ENCODE measurements around the gene NEK6.
"Not testable (repeated sequence)": the region's sequence is repeated elsewhere in the genome, so short reads cannot be mapped to it uniquely, and the experiment has no call there.

The NEK6 gene

GRCh38 chr9:124242331-124243194, 15.2 kb upstream of the NEK6 start:
- H3K4me3 ChIP-seq (ENCODE audit: low read depth, low read length), result no peak overlapping the region
- TF ChIP-seq, protein P1, sequence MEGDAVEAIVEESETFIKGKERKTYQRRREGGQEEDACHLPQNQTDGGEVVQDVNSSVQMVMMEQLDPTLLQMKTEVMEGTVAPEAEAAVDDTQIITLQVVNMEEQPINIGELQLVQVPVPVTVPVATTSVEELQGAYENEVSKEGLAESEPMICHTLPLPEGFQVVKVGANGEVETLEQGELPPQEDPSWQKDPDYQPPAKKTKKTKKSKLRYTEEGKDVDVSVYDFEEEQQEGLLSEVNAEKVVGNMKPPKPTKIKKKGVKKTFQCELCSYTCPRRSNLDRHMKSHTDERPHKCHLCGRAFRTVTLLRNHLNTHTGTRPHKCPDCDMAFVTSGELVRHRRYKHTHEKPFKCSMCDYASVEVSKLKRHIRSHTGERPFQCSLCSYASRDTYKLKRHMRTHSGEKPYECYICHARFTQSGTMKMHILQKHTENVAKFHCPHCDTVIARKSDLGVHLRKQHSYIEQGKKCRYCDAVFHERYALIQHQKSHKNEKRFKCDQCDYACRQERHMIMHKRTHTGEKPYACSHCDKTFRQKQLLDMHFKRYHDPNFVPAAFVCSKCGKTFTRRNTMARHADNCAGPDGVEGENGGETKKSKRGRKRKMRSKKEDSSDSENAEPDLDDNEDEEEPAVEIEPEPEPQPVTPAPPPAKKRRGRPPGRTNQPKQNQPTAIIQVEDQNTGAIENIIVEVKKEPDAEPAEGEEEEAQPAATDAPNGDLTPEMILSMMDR (IDR thresholded peaks at IDR 0.05; ENCODE audit: insufficient read depth, low read depth, low read length, missing control alignments), result no peak
- DNase-seq (ENCODE audit: low read depth), result no peak

DNA sequence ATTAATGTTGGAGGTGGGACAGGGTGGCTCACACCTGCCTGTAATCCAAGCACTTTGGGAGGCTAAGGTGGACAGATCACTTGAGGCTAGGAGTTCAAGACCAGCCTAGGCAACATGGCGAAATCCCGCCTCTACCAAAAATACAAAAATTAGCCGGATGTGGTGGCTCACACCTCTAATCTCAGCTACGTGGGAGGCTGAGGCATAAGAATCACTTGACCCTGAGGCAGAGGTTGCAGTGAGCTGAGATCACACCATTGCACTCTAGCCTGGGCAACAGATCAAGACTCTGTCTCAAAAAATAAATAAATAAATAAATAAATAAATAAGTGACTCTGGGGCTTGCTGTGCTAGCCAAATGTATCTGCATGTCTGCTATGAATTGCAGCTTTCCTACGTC, 10.4 kb upstream of the NEK6 start:
- not testable (repeated sequence) for H3K4me3 ChIP-seq (ENCODE audit: low read depth, low read length); DNase-seq (ENCODE audit: low read depth)

GRCh38 chr9:124248066-124248465, 9.7 kb upstream of the NEK6 start:
- no peak for DNase-seq (ENCODE audit: low read depth)
- no peak overlapping the region for H3K4me3 ChIP-seq (ENCODE audit: low read depth, low read length)
- TF ChIP-seq, protein P1 (IDR thresholded peaks at IDR 0.05; ENCODE audit: insufficient read depth, low read depth, low read length, missing control alignments), result no peak

GRCh38 chr9:124248960-124249359, 8.8 kb upstream of the NEK6 start:
- no peak overlapping the region for H3K4me3 ChIP-seq (ENCODE audit: low read depth, low read length)
- TF ChIP-seq, protein P1 (IDR thresholded peaks at IDR 0.05; ENCODE audit: insufficient read depth, low read depth, low read length, missing control alignments), result no peak
- no peak for DNase-seq (ENCODE audit: low read depth)

GRCh38 chr9:124251204-124251603, 6.5 kb upstream of the NEK6 start:
- no peak overlapping the region for H3K4me3 ChIP-seq (ENCODE audit: low read depth, low read length)
- no peak for DNase-seq (ENCODE audit: low read depth)
- TF ChIP-seq, protein P1 (IDR thresholded peaks at IDR 0.05; ENCODE audit: insufficient read depth, low read depth, low read length, missing control alignments), result no peak

GRCh38 chr9:124251605-124252378, 6.0 kb upstream of the NEK6 start:
- H3K4me3 ChIP-seq (ENCODE audit: low read depth, low read length), result no peak overlapping the region
- TF ChIP-seq, protein P1 (IDR thresholded peaks at IDR 0.05; ENCODE audit: insufficient read depth, low read depth, low read length, missing control alignments), result no peak
- no peak for DNase-seq (ENCODE audit: low read depth)

DNA sequence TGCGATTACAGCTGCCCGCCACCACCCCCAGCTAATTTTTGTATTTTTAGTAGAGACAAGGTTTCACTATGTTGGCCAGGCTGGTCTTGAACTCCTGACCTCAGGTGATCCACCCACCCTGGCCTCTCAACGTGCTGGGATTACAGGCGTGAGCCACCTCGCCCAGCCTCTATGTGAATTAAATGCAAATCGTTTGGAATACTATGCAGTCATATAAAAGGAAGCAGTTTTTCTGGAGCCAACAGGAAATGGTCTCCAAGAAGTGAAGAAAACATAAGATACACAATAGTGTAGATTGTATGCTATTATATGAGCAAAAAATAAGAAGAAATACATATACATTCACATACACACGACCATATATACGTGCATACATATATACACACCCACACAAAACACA, 4.9 kb upstream of the NEK6 start:
- not testable (repeated sequence) for H3K4me3 ChIP-seq (ENCODE audit: low read depth, low read length); DNase-seq (ENCODE audit: low read depth)

Measured in GM12865 (cell line).